CD4-positive, alpha-beta T cell treated with Interleukin-4 for 4 hours (primary cell): ENCODE data around the gene STIM1.

Experiments
- DNase-seq: peaks from one replicate; pipeline ENCODE4 v3.0.0-alpha.2; 2020

The STIM1 gene

GRCh38 chr11:3925513-3925912 is 70.0 kb downstream of the STIM1 start:
- DNase-seq: no peak

- no peak for DNase-seq
Observed at GRCh38 chr11:3926458-3927095, 71.1 kb downstream of the STIM1 start.

DNA sequence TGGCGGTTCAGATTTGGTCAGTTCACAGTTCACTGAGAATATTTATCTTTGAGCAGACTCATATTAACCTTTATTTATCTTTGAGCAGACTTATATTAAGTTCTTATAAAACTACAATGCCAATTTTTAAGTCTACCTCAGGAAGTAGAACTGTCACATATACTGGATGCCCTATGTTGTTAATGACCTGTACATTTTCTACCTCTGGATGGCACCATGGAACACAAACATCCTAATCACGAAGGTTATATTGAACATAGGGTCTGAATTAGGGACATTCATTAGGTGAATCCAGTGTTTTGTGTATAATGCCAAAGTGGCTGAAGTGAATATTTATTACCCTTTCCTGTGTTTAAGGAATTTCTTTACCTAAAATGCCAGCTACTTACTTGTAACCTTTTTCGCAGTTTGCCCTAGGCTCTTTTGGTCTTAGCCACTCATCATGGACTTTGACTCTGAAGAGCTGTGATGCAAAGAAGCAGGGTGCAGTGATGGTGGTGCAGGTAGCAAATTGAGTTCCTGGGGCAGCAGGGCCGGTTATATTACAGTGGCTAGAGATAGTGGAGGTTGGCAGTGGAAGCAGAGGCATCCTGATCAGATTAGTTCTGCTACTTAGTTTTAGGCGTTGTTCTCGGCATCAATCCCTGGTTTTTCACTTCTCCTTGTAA is 71.8 kb downstream of the STIM1 start:
- DNase-seq: no peak

DNA sequence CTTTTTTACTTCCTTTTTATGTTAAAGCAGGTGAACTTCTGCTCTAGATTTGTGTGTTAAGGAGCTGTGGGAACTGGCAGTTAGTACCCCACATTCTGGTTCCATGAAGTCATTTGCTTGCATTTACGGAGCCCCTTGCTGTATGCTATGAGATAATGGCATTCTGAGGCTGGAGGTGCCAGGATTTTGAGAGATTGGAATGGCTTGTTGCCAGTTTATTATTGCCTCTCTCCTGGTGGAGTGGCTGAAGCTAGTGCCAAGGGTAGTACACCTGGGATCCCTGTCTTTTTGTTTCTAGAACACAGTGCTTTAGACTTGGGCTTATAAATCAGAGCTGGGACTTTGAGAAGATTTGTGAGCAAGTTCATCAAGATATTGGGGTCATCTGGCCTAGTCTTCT is 73.8 kb downstream of the STIM1 start:
- no peak for DNase-seq

GRCh38 chr11:3929649-3930048 is 74.2 kb downstream of the STIM1 start:
- DNase-seq: no peak

DNA sequence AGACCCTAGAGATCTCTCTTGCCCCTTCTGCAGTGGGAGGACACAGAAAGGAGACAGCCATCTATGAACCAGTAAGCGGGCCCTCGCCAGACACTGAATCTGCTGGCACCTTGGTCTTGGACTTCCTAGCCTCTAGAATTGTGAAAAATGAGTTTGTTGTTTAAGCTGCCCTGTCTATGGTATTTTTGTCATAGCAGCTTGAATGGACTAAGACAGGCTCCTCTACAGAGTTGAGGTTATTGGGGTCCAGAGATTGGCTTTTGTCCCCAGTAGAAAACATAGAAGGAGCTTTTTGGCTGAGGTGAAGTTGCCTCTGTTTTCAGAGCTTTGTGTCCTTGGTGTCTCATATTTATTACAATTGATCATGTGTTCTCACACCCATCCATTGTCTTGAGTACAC is 77.2 kb downstream of the STIM1 start:
- no peak for DNase-seq

DNA sequence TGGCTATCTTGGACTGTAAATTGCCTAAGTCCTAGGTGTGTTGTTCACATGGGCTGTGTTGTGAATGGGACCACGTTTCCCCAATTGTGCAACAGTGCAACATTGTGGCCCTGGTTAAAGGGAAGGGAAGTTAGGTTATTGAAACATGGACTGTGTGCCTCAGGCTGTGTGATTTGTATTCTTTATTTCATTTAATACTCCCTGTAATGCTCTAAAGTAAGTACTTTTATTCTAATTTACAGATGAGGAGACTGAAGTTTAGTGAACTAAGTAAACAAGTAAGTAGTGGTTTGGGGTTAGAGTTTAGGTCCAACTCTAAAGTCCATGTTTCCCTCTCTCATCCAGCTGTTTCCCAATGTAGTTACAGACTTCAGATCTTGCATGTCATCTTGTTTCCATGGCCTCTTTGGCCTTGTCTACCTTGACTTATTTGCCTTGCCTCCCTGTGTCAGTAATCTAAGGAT is 77.7 kb downstream of the STIM1 start:
- DNase-seq: no peak

GRCh38 chr11:3934658-3935057 is 79.2 kb downstream of the STIM1 start:
- DNase-seq: no peak

DNA sequence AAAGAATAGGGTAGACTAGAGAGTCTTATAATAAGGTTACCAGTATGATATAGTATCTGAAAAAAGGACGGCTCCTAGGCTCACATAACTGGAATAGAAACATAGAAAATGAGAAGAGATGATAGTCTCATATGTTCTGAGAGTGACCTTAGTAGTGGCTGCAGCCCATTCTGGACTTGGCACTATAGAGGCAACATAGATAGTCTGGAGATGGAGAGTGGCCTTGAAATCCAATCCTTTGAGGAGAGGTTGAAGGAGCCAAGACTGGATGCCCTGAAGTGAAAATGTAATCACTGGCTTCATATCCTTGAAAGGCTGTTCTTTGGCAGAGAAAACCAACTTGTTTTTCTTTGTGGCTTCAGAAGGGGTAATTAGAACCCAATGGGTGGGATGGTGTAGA is 81.1 kb downstream of the STIM1 start:
- DNase-seq: no peak

- no peak for DNase-seq
Observed at GRCh38 chr11:3939211-3939610, 83.7 kb downstream of the STIM1 start.

- no peak for DNase-seq
Observed at GRCh38 chr11:3939651-3940190, 84.3 kb downstream of the STIM1 start.

- peak; percentile 43 for DNase-seq
Observed at GRCh38 chr11:3942160-3942955, 86.9 kb downstream of the STIM1 start.

- DNase-seq: no peak
Observed at GRCh38 chr11:3942956-3943497, 87.6 kb downstream of the STIM1 start.

DNA sequence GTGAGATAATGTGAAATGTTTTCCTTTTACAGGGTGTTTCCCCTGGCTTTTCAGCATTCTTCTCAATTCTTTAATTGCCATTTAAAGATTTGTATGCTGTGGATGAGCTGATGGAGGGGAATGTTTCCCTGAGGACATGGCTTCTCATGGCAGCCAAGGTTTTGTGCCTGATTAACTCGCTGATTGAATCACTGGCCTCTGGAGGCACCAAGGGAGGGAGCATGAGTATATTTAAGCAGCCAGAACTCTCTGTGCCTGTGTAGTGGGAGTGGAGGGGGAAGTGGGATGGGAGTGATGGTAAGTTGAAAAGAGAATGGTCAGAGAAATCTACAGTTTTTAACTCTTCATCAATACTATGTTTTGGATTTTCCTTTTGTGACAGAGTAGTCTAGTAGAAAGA is 88.7 kb downstream of the STIM1 start:
- DNase-seq: no peak

GRCh38 chr11:3946455-3947017 is 91.1 kb downstream of the STIM1 start:
- DNase-seq: no peak

- peak; percentile 86 for DNase-seq
Observed at GRCh38 chr11:3947061-3947460, 91.6 kb downstream of the STIM1 start.

DNA sequence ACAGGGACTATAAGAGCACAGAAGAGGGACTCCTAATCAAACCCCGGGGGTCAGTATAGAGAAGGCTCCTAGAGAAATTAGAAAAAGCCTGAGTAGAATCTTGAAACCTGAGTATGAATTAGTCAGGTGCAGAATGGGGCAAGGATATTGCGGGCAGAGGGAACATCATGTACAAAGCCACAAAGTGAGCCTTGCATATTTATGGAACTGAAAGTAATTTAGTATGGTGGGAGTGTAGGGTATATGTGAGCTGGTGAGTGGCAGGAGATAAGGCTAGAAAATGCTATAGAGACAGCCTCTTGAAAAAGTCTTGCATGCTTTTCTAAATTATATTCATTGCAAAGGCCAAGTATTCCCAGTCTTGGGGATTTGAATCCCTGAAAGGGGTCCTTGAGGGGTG is 93.7 kb downstream of the STIM1 start:
- peak; percentile 44 for DNase-seq

DNA sequence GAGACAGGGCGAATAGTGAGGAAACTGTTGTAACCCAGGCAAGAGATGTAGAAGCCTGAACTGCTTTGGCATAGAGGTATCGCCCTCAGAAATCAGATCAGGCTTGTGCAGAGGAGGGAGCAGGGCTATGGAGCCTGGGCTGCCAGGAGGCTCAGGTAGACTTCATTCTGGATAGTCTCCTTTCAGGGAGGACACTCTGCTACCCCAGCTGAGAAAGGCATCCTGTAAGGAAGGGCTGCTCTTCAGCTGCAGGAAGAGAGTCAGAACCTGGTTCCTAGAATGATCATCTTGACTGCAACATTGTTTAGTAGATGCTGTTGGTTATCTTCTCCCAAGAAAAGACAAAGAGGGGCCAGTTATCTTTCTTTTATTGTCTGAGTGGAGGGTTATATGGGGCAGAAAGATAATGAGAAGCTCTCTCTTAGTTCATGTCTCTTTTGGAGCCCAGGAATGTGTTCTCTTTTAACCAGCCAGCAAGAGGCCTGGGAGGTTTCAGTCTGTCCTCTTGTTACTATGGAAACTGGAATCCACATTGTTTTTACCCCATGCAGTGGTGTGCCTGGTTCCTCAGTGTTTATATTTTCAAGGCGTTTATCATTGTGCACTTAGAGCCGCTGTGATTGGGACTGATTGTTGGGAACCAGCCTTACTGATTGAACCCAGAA is 95.7 kb downstream of the STIM1 start:
- DNase-seq: peak; percentile 49

- no peak for DNase-seq
Observed at GRCh38 chr11:3952715-3953114, 97.3 kb downstream of the STIM1 start.

DNA sequence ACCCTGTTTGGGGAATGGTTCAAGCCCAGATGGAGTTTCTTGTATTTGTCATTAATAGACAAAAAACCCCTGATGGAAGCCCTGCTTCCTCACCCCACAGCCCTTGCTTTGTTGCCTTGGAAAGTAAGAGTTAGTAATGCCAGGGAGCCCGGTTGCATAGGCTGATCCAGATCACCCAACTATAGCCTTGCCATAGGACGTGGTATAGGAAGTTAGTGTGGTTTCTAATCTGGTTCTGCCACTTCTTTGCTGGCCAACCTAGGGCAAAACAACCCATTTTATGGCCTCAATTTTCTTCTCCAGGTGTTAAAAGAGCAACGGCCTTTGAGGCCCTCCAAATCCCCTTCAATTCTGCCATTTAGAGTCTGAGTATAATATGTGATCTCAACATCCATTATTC is 97.9 kb downstream of the STIM1 start:
- no peak for DNase-seq

- peak; percentile 33 for DNase-seq
Observed at GRCh38 chr11:3954448-3955298, 99.2 kb downstream of the STIM1 start.

- DNase-seq: peak; percentile 44
Observed at GRCh38 chr11:3955299-3955665, 99.8 kb downstream of the STIM1 start.
